GM12801 (cell line): Measurements from ENCODE around the gene RAD51B.

ENCODE experiments used
- TF ChIP-seq, protein P1 (sequence below): IDR thresholded peaks from one replicate; pipeline ENCODE4 v1.5.1; 2011; ENCODE audit warnings: control low read depth; ENCODE audit not compliant: insufficient read length; ENCODE audit errors: extremely low read depth

Gene RAD51B

GRCh38 chr14:68741839-68742470 lies 922.4 kb downstream of the RAD51B start:
- TF ChIP-seq, protein P1, sequence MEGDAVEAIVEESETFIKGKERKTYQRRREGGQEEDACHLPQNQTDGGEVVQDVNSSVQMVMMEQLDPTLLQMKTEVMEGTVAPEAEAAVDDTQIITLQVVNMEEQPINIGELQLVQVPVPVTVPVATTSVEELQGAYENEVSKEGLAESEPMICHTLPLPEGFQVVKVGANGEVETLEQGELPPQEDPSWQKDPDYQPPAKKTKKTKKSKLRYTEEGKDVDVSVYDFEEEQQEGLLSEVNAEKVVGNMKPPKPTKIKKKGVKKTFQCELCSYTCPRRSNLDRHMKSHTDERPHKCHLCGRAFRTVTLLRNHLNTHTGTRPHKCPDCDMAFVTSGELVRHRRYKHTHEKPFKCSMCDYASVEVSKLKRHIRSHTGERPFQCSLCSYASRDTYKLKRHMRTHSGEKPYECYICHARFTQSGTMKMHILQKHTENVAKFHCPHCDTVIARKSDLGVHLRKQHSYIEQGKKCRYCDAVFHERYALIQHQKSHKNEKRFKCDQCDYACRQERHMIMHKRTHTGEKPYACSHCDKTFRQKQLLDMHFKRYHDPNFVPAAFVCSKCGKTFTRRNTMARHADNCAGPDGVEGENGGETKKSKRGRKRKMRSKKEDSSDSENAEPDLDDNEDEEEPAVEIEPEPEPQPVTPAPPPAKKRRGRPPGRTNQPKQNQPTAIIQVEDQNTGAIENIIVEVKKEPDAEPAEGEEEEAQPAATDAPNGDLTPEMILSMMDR = no peak

GRCh38 chr14:68744613-68745012 lies 925.0 kb downstream of the RAD51B start:
- TF ChIP-seq, protein P1 = no peak

- TF ChIP-seq, protein P1 = no peak
These were observed 927.8 kb downstream of the RAD51B start for GRCh38 chr14:68747393-68747792.

GRCh38 chr14:68748260-68748659 lies 928.7 kb downstream of the RAD51B start:
- TF ChIP-seq, protein P1 = no peak

DNA sequence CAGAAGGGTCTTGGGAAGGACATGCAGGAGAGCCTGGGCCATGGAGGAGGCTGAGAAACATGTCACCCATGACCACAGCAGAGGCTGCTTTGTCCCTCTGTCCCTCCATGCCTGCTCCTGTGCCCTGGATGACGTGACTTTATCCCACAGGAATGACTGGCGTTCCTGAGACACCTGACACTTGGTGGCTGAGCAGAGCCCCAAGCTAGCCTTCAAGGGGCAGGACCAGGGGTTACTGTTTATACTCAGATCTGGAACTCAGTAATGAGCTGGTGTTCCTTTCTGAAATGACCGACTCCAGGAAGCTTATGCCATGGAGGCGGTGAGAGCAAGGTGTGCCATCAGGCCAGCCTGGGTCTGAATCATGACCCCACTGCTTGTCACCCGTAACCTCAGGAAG lies 929.1 kb downstream of the RAD51B start:
- TF ChIP-seq, protein P1 = no peak

GRCh38 chr14:68749487-68750475 lies 930.2 kb downstream of the RAD51B start:
- TF ChIP-seq, protein P1 = no peak

GRCh38 chr14:68752271-68753006 lies 932.9 kb downstream of the RAD51B start:
- TF ChIP-seq, protein P1 = no peak
